ENCODE results near the gene TMEM63C. TPM values are rescaled to one million over a fixed set of nuclear protein-coding genes. Genes with fewer than 3 reads are reported as not detected.

TMEM63C gene, protein sequence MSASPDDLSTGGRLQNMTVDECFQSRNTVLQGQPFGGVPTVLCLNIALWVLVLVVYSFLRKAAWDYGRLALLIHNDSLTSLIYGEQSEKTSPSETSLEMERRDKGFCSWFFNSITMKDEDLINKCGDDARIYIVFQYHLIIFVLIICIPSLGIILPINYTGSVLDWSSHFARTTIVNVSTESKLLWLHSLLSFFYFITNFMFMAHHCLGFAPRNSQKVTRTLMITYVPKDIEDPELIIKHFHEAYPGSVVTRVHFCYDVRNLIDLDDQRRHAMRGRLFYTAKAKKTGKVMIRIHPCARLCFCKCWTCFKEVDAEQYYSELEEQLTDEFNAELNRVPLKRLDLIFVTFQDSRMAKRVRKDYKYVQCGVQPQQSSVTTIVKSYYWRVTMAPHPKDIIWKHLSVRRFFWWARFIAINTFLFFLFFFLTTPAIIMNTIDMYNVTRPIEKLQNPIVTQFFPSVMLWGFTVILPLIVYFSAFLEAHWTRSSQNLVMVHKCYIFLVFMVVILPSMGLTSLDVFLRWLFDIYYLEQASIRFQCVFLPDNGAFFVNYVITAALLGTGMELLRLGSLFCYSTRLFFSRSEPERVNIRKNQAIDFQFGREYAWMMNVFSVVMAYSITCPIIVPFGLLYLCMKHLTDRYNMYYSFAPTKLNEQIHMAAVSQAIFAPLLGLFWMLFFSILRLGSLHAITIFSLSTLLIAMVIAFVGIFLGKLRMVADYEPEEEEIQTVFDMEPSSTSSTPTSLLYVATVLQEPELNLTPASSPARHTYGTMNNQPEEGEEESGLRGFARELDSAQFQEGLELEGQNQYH
- polyA plus RNA-seq (2013, experiment 1 of 2; ENCODE audit: insufficient read length): 0.09 TPM
- 0.06 TPM for polyA plus RNA-seq (2013, experiment 2 of 2; ENCODE audit: insufficient read length)

DNA sequence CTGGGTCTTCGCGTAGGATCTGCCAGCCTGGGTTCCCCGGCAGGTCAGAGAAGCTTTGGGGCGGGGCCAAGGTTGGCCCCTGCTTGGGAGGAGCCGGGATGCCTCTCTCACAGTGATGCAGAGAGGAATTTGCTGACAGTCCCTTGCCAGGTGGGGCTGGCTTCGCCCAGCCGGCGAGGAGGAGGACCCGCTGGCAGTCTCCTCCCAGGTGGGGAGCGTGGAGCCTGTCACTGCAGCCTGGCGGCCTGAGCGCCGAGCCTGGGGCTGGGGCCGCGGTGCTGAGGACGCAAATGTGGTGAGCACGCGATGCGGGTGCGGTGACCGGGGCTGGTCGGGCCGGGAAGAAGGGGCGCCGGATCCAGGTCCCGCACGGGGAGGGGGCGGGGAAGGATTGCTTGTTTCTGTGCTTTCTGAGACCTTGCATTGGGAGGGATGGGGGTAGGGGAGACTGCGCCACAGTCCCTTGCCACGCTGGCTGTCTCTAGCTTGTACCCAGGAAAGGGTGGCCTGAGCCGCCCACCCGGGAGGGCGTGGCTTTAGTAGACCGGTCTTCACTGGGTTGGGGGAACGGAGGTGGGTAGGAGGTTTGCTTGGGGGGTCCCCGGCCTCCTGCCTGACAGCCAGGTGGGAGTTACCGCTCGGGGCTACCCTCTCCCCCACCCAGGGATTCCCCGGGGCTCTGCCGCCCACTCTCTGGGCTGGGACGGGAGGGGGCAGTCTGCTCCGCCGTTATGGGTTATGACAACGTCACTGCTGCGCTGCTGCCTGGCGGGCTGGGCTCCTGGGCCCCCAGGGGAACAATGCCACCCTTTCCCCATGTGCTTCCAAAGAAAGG is at the start of gene TMEM63C:
TMEM63C (plus strand) TSS at position 196 of the 835 bp plus-strand sequence. CDS start 37,016 bp downstream, outside the sequence.
- no peak for DNase-seq

- no peak for DNase-seq
These were observed 49.6 kb upstream of the TMEM63C start for GRCh38 chr14:77131871-77132486.

DNA sequence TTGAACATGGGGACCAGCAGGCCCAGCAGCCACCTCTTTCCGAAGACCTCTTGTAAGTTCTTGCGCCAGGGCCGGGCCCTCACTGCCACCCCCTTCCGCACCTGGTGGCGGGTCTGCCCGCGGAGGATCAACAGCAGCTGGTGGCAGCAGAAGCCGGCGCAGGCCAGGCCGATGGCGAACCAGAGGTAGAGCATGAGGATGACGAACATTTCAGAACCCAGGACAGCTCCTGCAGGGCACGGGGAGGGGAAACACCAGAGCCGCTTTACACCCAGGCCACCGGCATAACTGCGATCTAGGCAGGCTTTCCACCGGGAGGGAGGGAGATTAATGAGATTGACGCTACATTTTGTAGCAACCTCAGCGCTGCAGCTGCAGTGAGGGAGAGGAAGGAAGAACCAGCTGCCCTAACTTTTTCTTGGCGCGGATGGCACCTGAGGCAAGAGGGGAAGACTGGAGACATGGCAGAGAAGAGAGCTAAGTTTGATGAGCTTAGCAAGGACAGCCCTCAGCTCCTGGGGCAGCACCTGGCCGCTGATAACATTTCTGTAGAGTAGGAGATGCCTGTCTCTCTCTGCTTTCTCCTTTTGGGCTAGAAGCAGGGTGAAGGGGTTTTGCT is 47.8 kb upstream of the TMEM63C start:
- DNase-seq: peak; percentile 65

- no peak for DNase-seq
These were observed 42.6 kb upstream of the TMEM63C start for GRCh38 chr14:77139022-77139421.

DNA sequence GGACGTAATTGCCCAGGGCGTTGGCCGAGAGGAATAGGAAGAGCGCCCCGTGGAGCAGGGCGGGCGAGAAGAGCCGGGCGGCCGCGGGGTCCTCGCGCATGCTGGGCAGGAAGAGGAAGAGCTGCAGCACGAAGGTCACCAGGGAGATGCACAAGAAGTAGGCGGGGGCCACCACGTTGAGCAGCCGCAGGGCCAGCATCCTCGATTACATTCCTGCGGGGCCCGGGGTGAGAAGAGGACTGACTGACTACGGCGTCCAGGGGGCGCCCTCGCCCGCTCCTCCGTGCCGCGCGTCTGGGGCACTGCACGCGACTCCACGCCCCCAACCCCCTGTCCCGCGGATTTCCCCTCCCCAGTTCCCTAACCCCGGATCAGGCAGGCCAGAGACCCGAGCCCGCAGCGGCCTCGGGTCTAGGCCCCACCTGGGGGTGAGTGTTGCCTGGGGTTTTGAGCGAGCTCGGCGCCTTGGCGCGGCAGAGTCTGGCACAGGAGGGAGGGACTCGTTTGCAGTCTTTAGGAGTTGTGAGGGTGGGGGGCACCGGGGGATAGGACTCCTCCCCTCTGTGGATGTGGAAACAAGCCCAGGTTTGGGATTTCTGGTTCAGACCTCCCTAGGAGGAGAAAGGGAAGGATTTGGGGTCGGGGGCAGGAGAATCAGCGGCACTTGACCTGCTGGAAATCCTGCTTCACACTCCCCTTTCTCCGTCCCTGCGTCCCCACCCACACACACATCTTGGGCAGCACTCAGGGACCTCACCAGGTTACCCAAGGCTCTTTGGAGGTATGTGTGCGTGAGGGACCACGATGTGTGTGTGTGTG is 41.8 kb upstream of the TMEM63C start:
- DNase-seq: no peak

- no peak for DNase-seq
These were observed 41.0 kb upstream of the TMEM63C start for GRCh38 chr14:77140359-77141213.

- no peak for DNase-seq
These were observed 40.2 kb upstream of the TMEM63C start, which contains the start of gene ZDHHC22 for GRCh38 chr14:77141214-77142004. ZDHHC22 (minus strand) TSS chr14:77141791; CDS start chr14:77139738, 2,053 bp downstream.

GRCh38 chr14:77142005-77142800 is 39.4 kb upstream of the TMEM63C start:
- DNase-seq: no peak

GRCh38 chr14:77143071-77143470 is 38.5 kb upstream of the TMEM63C start:
- no peak for DNase-seq

GRCh38 chr14:77144412-77145115 is 37.0 kb upstream of the TMEM63C start:
- no peak for DNase-seq

GRCh38 chr14:77145975-77146740 is 35.4 kb upstream of the TMEM63C start:
- DNase-seq: no peak

GRCh38 chr14:77148510-77149231 is 32.9 kb upstream of the TMEM63C start:
- no peak for DNase-seq

DNA sequence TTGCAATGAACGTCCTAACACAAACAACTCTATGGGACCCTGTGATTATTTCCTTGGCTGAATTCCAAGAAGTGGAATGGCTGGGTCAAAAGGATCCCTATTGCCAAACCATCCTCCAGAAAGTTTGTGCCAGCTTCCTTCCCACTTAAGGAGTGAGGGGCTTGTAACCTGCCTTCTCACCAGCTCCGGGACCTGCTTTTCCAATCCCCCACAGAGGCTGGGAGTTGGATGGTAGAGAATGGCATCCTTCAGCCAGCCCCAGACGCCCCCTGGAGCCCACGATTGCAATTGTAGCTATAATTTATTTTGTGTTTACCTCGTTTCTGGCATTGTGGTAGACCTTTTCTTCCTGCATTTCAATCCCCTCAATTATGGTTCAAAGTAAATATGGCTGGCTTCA is 30.4 kb upstream of the TMEM63C start:
- DNase-seq: no peak

GRCh38 chr14:77151918-77152588 is 29.5 kb upstream of the TMEM63C start:
- DNase-seq: no peak

GRCh38 chr14:77153802-77154201 is 27.8 kb upstream of the TMEM63C start:
- DNase-seq: no peak
